HG02798 (cell line): ENCODE measurements around the gene POU5F1.
"Not testable (repeated sequence)": the region's sequence is repeated elsewhere in the genome, so short reads cannot be mapped to it uniquely, and the experiment has no call there.

ENCODE experiments used
- ATAC-seq: cut with Tn5 transposase; IDR thresholded peaks from one replicate; pipeline ENCODE4 v1.9.1; 2021; ENCODE audit warnings: mild to moderate bottlenecking; ENCODE audit not compliant: unreplicated experiment, poor library complexity

Gene POU5F1

GRCh38 chr6:31170600-31170881, at the start of gene POU5F1:
POU5F1 (minus strand) TSS chr6:31170682; CDS start chr6:31170620, 62 bp downstream.
- ATAC-seq: no peak

- no peak for ATAC-seq
Measured at GRCh38 chr6:31216208-31216898, 45.9 kb upstream of the POU5F1 start.

GRCh38 chr6:31215216-31215615, 44.7 kb upstream of the POU5F1 start:
- ATAC-seq: not testable (repeated sequence)

GRCh38 chr6:31214516-31214915, 44.0 kb upstream of the POU5F1 start:
- no peak for ATAC-seq

GRCh38 chr6:31210741-31211532, 40.5 kb upstream of the POU5F1 start:
- ATAC-seq: no peak

GRCh38 chr6:31210123-31210522, 39.6 kb upstream of the POU5F1 start:
- ATAC-seq: no peak

GRCh38 chr6:31209137-31209536, 38.7 kb upstream of the POU5F1 start:
- ATAC-seq: no peak

- ATAC-seq: no peak
Measured at GRCh38 chr6:31208506-31208905, 38.0 kb upstream of the POU5F1 start.

- no peak for ATAC-seq
Measured at GRCh38 chr6:31205638-31206037, 35.2 kb upstream of the POU5F1 start.

GRCh38 chr6:31204751-31205145, 34.3 kb upstream of the POU5F1 start:
- no peak for ATAC-seq

- peak; percentile 60 for ATAC-seq
Measured at GRCh38 chr6:31203345-31203979, 33.0 kb upstream of the POU5F1 start.

GRCh38 chr6:31202259-31203166, 32.0 kb upstream of the POU5F1 start:
- ATAC-seq: no peak

GRCh38 chr6:31199105-31199452, 28.6 kb upstream of the POU5F1 start:
- not testable (repeated sequence) for ATAC-seq

- ATAC-seq: peak; percentile 76
Measured at GRCh38 chr6:31197559-31198305, 27.2 kb upstream of the POU5F1 start.

- ATAC-seq: not testable (repeated sequence)
Measured at GRCh38 chr6:31196251-31197022, 26.0 kb upstream of the POU5F1 start.

- ATAC-seq: not testable (repeated sequence)
Measured at GRCh38 chr6:31195308-31195979, 25.0 kb upstream of the POU5F1 start.

- ATAC-seq: no peak
Measured at GRCh38 chr6:31194061-31194834, 23.8 kb upstream of the POU5F1 start.

- no peak for ATAC-seq
Measured at GRCh38 chr6:31193206-31193605, 22.7 kb upstream of the POU5F1 start.
